ENCODE data around the gene RIMKLB.

GRCh38 chr12:8655421-8655820 is 42.4 kb upstream of the RIMKLB start:
- TF ChIP-seq BHLHE40 (IDR thresholded peaks at IDR 0.05; ENCODE audit: borderline replicate concordance in 1 of 2, low read depth in 2 of 2, low read length in 1 of 2) = no peak
- TF ChIP-seq ZNF274 (IDR thresholded peaks at IDR 0.05; ENCODE audit: insufficient read depth, insufficient read length) = no peak
- no peak for TF ChIP-seq NFYB (IDR thresholded peaks at IDR 0.05; ENCODE audit: insufficient read depth, low read depth, low read length)
- no peak for TF ChIP-seq CTCF (IDR thresholded peaks at IDR 0.05 in 2 of 3, conservative IDR thresholded peaks at IDR 0.05 in 1 of 3; ENCODE audit: control insufficient read depth in 2 of 3, extremely low read depth in 1 of 3, insufficient read depth in 1 of 3, low read depth in 3 of 3, low read length in 3 of 3)
- no peak for TF ChIP-seq EZH2 (IDR thresholded peaks at IDR 0.05; ENCODE audit: borderline replicate concordance, control insufficient read depth, low read depth, low read length)
- no peak for TF ChIP-seq POLR2A (IDR thresholded peaks at IDR 0.05; ENCODE audit: low read depth, low read length)
- TF ChIP-seq HDAC2 (IDR thresholded peaks at IDR 0.05) = no peak
- TF ChIP-seq CEBPZ (IDR thresholded peaks at IDR 0.05; ENCODE audit: low read depth, low read length) = no peak
- no peak for TF ChIP-seq ZBTB11 (CRISPR knock-in tag; IDR thresholded peaks at IDR 0.05)
- no peak for TF ChIP-seq HSF1 (IDR thresholded peaks at IDR 0.05; ENCODE audit: low read depth, low read length)
- no peak for TF ChIP-seq RAD21 (IDR thresholded peaks at IDR 0.05; ENCODE audit: insufficient read depth, low read depth, low read length)
